Calu3 (cell line): ENCODE results near the gene DBX1. TPM values are rescaled to one million over a fixed set of nuclear protein-coding genes. Genes with fewer than 3 reads are reported as not detected.

Source experiments
- BruUV-seq: library from RNA; stranded (reverse); fragments of 400-500 nt; replicated peaks from 2 replicates; lab custom pipeline; 2021; lab: Mats Ljungman, UMichigan
- CTCF ChIA-PET: fragments of 300-600 bp; sonication (Branson Sonifier 250); formaldehyde crosslinking; loops from one replicate; lab custom pipeline; 2022; ENCODE audit warnings: antibody characterized with exemption; lab: Charles Lee
- DNase-seq: peaks from one replicate; pipeline ENCODE4 v3.0.0; 2022
- H3K27ac Mint-ChIP-seq: one replicate; pipeline ENCODE4 v1.8.0; 2022; ENCODE audit warnings: mixed read lengths; ENCODE audit not compliant: unreplicated experiment
- H3K27me3 Mint-ChIP-seq: one replicate; pipeline ENCODE4 v1.8.0; 2022; ENCODE audit warnings: mixed read lengths; ENCODE audit not compliant: unreplicated experiment
- H3K36me3 Mint-ChIP-seq: one replicate; pipeline ENCODE4 v1.8.0; 2022; ENCODE audit warnings: mild to moderate bottlenecking, moderate library complexity, mixed read lengths; ENCODE audit not compliant: insufficient read depth, unreplicated experiment
- H3K4me1 Mint-ChIP-seq: one replicate; pipeline ENCODE4 v1.8.0; 2022; ENCODE audit warnings: mild to moderate bottlenecking, low read depth, mixed read lengths; ENCODE audit not compliant: unreplicated experiment
- H3K4me3 Mint-ChIP-seq: one replicate; pipeline ENCODE4 v1.8.0; 2022; ENCODE audit warnings: mild to moderate bottlenecking, low read depth, moderate library complexity, mixed read lengths; ENCODE audit not compliant: unreplicated experiment
- H3K9me3 Mint-ChIP-seq: one replicate; pipeline ENCODE4 v1.8.0; 2022; ENCODE audit warnings: low read depth, mixed read lengths; ENCODE audit not compliant: unreplicated experiment
- intact Hi-C: fragments of 100-400 bp; cut with micrococcal nuclease; formaldehyde crosslinking; loops from one replicate; pipeline ENCODE4 v1.10.0; 2022; ENCODE audit not compliant: unreplicated experiment
- total RNA-seq: library from RNA; stranded (reverse); gene quantifications from 2 replicates; pipeline ENCODE4 v1.2.3, GENCODE V29; 2022
- TF ChIP-seq, protein P1 (sequence below): fragments of 200-600 bp; IDR thresholded peaks from one replicate; pipeline ENCODE4 v1.8.0; 2022; ENCODE audit warnings: antibody characterized with exemption; ENCODE audit not compliant: unreplicated experiment

The DBX1 gene
- total RNA-seq, 1 experiment from 2014 or later: not detected

DNA sequence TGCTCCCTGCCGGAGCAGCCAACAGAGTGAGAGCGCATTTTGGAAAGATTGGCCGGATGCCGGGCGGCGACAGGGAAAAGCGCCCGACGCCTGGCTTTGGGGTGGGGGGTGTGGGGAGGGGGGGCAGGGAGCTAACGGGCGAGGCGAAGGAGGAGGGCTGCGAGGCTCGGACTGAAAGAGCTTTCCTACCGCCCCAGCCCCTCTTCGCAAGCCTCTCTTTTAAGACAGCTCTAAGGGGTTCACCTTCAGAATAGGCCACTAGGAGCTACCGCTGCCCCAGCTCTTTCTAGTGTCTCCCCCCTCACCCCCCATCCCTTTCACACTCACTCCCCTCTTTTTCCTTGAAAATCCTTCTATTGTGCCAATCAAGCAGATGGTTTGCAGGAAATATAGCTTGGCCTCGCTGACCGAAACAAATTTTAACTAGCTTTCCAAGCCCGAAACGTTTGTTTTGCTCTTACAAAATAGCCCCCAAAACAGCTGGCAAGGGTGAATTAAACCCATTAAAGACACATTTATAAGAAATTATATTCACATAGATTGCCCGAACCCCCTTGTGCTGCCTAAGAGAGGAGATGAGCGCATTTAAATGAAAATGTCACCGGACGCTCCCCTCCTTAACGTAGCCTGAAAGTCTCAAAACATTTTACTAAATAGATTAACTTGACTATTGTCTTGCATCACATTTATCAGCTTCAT lies 3.7 kb upstream of the DBX1 start:
- no peaks in the 10 kb centered on the region for H3K4me1 Mint-ChIP-seq
- no peak overlapping the region for H3K4me3 Mint-ChIP-seq
- H3K36me3 Mint-ChIP-seq: no peaks in the 10 kb centered on the region
- DNase-seq: no peak
- H3K27ac Mint-ChIP-seq: no peak overlapping the region
- intact Hi-C loops: no loop called here
- H3K27me3 Mint-ChIP-seq: peaks cover 96% of the 10 kb centered on the region
- H3K9me3 Mint-ChIP-seq: no peaks in the 10 kb centered on the region
- BruUV-seq: no TSS peak
- TF ChIP-seq, protein P1, sequence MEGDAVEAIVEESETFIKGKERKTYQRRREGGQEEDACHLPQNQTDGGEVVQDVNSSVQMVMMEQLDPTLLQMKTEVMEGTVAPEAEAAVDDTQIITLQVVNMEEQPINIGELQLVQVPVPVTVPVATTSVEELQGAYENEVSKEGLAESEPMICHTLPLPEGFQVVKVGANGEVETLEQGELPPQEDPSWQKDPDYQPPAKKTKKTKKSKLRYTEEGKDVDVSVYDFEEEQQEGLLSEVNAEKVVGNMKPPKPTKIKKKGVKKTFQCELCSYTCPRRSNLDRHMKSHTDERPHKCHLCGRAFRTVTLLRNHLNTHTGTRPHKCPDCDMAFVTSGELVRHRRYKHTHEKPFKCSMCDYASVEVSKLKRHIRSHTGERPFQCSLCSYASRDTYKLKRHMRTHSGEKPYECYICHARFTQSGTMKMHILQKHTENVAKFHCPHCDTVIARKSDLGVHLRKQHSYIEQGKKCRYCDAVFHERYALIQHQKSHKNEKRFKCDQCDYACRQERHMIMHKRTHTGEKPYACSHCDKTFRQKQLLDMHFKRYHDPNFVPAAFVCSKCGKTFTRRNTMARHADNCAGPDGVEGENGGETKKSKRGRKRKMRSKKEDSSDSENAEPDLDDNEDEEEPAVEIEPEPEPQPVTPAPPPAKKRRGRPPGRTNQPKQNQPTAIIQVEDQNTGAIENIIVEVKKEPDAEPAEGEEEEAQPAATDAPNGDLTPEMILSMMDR: no peak
- CTCF ChIA-PET: no interaction called here

DNA sequence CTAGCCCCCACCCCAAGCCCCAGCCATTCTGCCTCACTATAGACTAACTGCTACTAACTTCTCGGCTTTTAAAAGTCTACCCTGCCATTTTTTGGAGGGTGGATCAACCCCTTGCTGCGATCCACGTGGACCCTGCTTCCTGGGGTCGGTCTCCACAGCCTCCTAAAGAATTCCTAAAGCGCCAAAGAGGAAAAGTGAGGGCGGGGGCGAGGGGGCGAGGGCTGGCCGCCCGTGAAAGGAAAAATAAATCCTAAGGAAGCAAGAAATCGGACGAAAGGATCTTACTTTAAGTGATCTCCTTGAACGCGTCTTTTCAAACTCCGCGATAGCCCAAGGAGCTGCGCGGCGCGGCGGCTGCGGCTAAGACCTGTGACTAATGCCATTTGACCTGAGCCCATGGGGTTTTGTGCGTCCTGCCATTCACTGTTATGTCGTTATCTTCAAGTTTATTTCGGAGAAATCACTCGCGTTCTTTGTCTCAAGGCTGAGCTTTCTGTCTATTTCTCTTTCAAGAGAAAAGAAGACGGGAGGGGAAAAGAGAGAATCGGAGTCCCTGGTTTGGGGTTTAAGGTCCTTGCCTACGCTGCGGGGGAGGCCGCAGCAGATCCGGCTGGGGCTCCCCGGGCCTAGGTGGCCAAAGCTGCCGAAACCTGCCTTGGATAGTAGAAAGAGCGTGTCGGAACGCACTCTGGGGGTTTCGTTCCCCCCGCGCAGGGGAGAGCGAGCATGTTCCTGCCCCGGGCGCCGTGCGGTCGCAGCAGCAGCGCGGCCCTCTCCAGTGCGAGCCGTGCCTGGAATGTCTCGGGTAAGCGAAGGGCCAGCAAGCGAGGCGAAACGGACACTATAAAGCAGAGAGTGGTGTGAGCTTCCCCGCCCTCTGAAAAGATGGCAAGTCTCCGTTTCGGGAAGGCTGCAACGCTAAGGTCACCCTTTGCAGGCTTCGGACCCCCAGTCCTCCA lies 2.8 kb upstream of the DBX1 start:
- H3K27ac Mint-ChIP-seq: no peak overlapping the region
- no peaks in the 10 kb centered on the region for H3K4me1 Mint-ChIP-seq
- DNase-seq: peak; percentile 17
- intact Hi-C loops: no loop called here
- no TSS peak for BruUV-seq
- H3K36me3 Mint-ChIP-seq: no peaks in the 10 kb centered on the region
- peaks cover 99% of the 10 kb centered on the region for H3K27me3 Mint-ChIP-seq
- TF ChIP-seq, protein P1: no peak
- peak overlapping the region; percentile 45 for H3K4me3 Mint-ChIP-seq
- no peaks in the 10 kb centered on the region for H3K9me3 Mint-ChIP-seq
- CTCF ChIA-PET: no interaction called here

DNA sequence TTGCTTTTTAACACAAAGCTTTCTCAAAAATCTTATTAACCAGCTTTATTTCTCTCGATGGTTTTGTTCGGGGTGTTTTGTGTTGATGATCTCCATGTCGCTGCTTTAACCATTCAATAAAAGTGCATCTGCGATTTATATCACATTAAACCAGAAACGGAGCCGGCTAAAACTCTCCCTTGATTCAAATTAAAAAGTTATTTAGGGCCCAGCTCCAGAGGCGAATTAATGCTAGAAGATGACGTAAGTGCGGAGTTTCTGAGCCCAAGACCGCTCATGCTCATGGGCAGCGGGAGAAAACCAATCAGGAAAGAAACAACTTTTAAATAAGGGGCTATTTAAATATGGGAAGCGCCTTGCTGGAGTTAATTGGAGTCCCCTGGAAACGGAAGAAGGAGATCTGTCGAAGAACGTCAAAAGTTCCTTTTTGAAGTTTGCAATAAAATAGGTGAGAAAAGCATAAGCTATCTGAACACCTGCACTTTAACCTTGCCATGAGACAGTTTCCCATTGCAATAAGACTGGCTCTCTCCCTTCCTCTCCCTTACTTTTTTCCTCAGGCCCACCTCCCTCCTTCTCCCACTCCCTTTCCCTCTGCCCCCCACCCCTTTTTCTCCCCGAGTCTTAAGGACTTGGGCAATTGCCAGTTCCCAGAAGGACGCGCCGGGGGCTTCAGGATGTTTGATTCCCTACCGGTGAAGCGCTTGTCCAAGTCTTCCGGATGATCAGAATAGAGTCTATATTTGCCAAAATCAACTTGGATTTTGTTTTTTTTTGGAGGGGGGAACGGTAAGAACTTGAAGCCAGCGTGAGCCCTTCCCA lies 1.9 kb upstream of the DBX1 start:
- H3K4me3 Mint-ChIP-seq: no peak overlapping the region
- peaks cover 8% of the 10 kb centered on the region for H3K4me1 Mint-ChIP-seq
- no peak overlapping the region for H3K27ac Mint-ChIP-seq

More for the DNA sequence above, 1.9 kb upstream of the DBX1 start:
- no TSS peak for BruUV-seq
- Mint-ChIP-seq H3K9me3 (no peaks in the 10 kb centered on the region), H3K27me3 (peaks cover 99% of the 10 kb centered on the region), H3K36me3 (no peaks in the 10 kb centered on the region)
- intact Hi-C loops: no loop called here
- TF ChIP-seq, protein P1: no peak
- DNase-seq: no peak
- CTCF ChIA-PET: no interaction called here
